GM23248 (cell line): ENCODE results near the gene PELI2.

ENCODE experiments used
- EZH2 ChIP-seq: fragments of 200-600 bp; sonication (generic); IDR thresholded peaks from 2 replicates; pipeline ENCODE4 v1.6.1; 2018; ENCODE audit warnings: antibody characterized with exemption, mild to moderate bottlenecking; ENCODE audit not compliant: insufficient read depth, poor library complexity, severe bottlenecking
- EZH2phosphoT487 ChIP-seq: fragments of 200-600 bp; sonication (generic); IDR thresholded peaks from 2 replicates; pipeline ENCODE4 v1.6.1; 2018; ENCODE audit warnings: antibody characterized with exemption, moderate library complexity, mild to moderate bottlenecking, low read depth; ENCODE audit not compliant: insufficient read depth

DNA sequence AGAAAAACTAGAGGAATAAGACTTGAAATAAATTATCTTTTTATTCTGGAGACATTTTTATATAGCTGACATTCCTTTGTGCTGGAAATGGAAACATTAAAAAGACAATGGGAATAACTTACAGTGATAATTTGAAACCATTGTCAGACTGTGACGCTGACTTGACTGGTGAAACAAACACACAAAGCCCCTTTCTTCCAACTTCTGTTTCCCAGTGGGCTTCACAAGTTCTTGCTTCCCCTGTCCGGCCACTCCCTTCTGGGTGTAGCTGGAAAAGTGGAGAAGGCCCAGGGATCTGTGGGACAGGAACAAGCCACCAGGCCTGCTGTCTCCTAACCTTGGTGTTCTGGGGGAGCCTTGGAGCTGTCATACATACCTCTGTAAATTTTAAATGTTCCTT is 58.8 kb downstream of the PELI2 start:
- TF ChIP-seq EZH2phosphoT487 = no peak
- TF ChIP-seq EZH2 = no peak
